ENCODE data around the gene YPEL1. TPM values are rescaled to one million over a fixed set of nuclear protein-coding genes. Genes with fewer than 3 reads are reported as not detected.
A peak's percentile ranks its signal among the peaks of the same experiment; 100 is the strongest.
"Not testable (repeated sequence)": the region's sequence is repeated elsewhere in the genome, so short reads cannot be mapped to it uniquely, and the experiment has no call there.

Gene YPEL1
- total and polyA plus RNA-seq, 11 donors, result 2.5 to 10.0 (median 7.3) TPM

GRCh38 chr22:21681566-21682370 lies 53.8 kb downstream of the YPEL1 start:
- 83 to 89% (median 86%) methylated on average over 12 to 24 of the region's 24 CpGs for WGBS, 4 donors
- TF ChIP-seq POLR2A (IDR thresholded peaks at IDR 0.05) (no peak), CTCF (IDR thresholded peaks at IDR 0.05) (no peak)
- peaks cover 3 to 62% (median 57%) of the 10 kb centered on the region in 9 donors for H3K36me3 ChIP-seq
- no peak for DNase-seq
- H3K4me3 ChIP-seq, result no peak overlapping the region
- H3K27ac ChIP-seq, result no peak overlapping the region
- H3K27me3 ChIP-seq, result no peaks in the 10 kb centered on the region
- no peak for ATAC-seq
- intact Hi-C loops (cut with DNase I), result no loop called here
- no peaks in the 10 kb centered on the region for H3K4me1 ChIP-seq
- no peaks in the 10 kb centered on the region for H3K9me3 ChIP-seq

GRCh38 chr22:21680830-21681565 lies 54.6 kb downstream of the YPEL1 start:
- 89 to 97% (median 94%) methylated on average over 13 to 21 of the region's 21 CpGs for WGBS, 4 donors
- Histone ChIP-seq H3K4me1 (no peaks in the 10 kb centered on the region), H3K27ac (no peak overlapping the region), H3K4me3 (no peak overlapping the region), H3K9me3 (no peaks in the 10 kb centered on the region), H3K36me3 (peaks cover 3 to 55% (median 50%) of the 10 kb centered on the region in 9 donors), H3K27me3 (no peaks in the 10 kb centered on the region)
- no peak for DNase-seq
- peak in 1 of 4 donors; percentile 25 for ATAC-seq
- intact Hi-C loops (cut with DNase I), result no loop called here
- TF ChIP-seq CTCF (IDR thresholded peaks at IDR 0.05) (no peak), POLR2A (IDR thresholded peaks at IDR 0.05) (no peak)

- no peak overlapping the region for H3K4me3 ChIP-seq
- TF ChIP-seq CTCF (IDR thresholded peaks at IDR 0.05), result no peak
- TF ChIP-seq POLR2A (IDR thresholded peaks at IDR 0.05), result no peak
- ATAC-seq (no peak), DNase-seq (no peak)
- intact Hi-C loops (cut with DNase I), result no loop called here
- 88 to 98% (median 92%) methylated on average over 4 of the region's 4 CpGs for WGBS, 4 donors
- no peak overlapping the region for H3K27ac ChIP-seq
- no peaks in the 10 kb centered on the region for H3K27me3 ChIP-seq
- H3K9me3 ChIP-seq, result no peaks in the 10 kb centered on the region
- no peaks in the 10 kb centered on the region for H3K4me1 ChIP-seq
- peaks cover 4 to 55% (median 50%) of the 10 kb centered on the region in 9 donors for H3K36me3 ChIP-seq
Measured at GRCh38 chr22:21679383-21679782, 56.2 kb downstream of the YPEL1 start.

GRCh38 chr22:21678842-21679241 lies 56.8 kb downstream of the YPEL1 start:
- H3K27ac ChIP-seq; H3K9me3 ChIP-seq; ATAC-seq; H3K27me3 ChIP-seq; H3K4me1 ChIP-seq; H3K4me3 ChIP-seq; DNase-seq; intact Hi-C loops (cut with DNase I): not testable (repeated sequence)
- H3K36me3 ChIP-seq, result peaks cover 4 to 58% (median 52%) of the 10 kb centered on the region in 9 donors
- WGBS, 4 donors, result 97 to 99% (median 98%) methylated on average over 12 of the region's 12 CpGs

Measured in heart left ventricle (tissue), 16 donors.